ENCODE measurements around the gene RMND5B. TPM values are rescaled to one million over a fixed set of nuclear protein-coding genes. Genes with fewer than 3 reads are reported as not detected.

Gene RMND5B
- total and polyA plus RNA-seq, 10 of the 15 experiments (the other 5 are each of a cell fraction or from before 2014, with no cell fraction given), result 1.6 to 50.7 (median 30.9) TPM

- no peaks in the 10 kb centered on the region for H3K36me3 ChIP-seq (ENCODE audit: control insufficient read depth in 2 of 2, insufficient read depth in 2 of 2, low read length in 1 of 2)
- no peaks in the 10 kb centered on the region for H3K9me3 ChIP-seq (replicated peaks; ENCODE audit: control insufficient read depth, insufficient read depth, low read length)
- SMC1A ChIA-PET (ENCODE audit: uncharacterized antibody, unreplicated experiment), result interaction anchor here (0.8 kb wide), 1 partner anchor 90 kb away, joined by 4 read pairs; no protein-coding TSS in a partner anchor
- RAD21 ChIA-PET (ENCODE audit: unreplicated experiment), result interaction anchor here (0.8 kb wide), 1 partner anchor 88 kb away, joined by 3 read pairs; no protein-coding TSS in a partner anchor
- H3K4me2 ChIP-seq (ENCODE audit: control insufficient read depth, insufficient read depth), result no peak overlapping the region
- no TSS peak for BruUV-seq (replicated peaks)
- FAIRE-seq, result no peak
- in situ Hi-C loops (cut with MboI), result loop anchor here (10.0 kb wide), 1 partner anchor 561 kb away; the partner anchor contains the start of gene B4GALT7
- H3K4me1 ChIP-seq (ENCODE audit: control insufficient read depth, insufficient read depth, low read length), result no peaks in the 10 kb centered on the region
- no peak overlapping the region for H2AFZ ChIP-seq (ENCODE audit: control insufficient read depth, low read depth, low read length)
- POLR2A ChIA-PET, result no interaction called here
- no peak overlapping the region for H3K9ac ChIP-seq (ENCODE audit: control insufficient read depth, insufficient read depth, low read length)
- no peak for ATAC-seq
- WGBS (ENCODE audit: insufficient coverage, insufficient replicate concordance, low lambda C conversion rate, missing lambda C conversion rate), result 71% methylated on average over 37 of the region's 38 CpGs
- no peaks in the 10 kb centered on the region for H3K79me2 ChIP-seq (ENCODE audit: control insufficient read depth, insufficient read depth, low read length)
- CTCF ChIA-PET, result interaction anchor here (1.0 to 1.5 kb wide), 2 partner anchors 89 to 91 kb away, joined by 3 to 7 read pairs; no protein-coding TSS in a partner anchor
- no peaks in the 10 kb centered on the region for H3K27me3 ChIP-seq (replicated peaks in 1 of 2; ENCODE audit: control insufficient read depth in 2 of 2, insufficient read depth in 2 of 2, low read length in 1 of 2)
- no peak for DNase-seq (ENCODE audit: low read depth, low spot score)
- H3K27ac ChIP-seq (ENCODE audit: control insufficient read depth, insufficient read depth), result no peak overlapping the region
- no peak overlapping the region for H3K4me3 ChIP-seq
- intact Hi-C loops (cut with micrococcal nuclease; ENCODE audit: unreplicated experiment), result no loop called here
- TF ChIP-seq SRF (IDR thresholded peaks at IDR 0.05; ENCODE audit: low read depth in 2 of 2, low read length in 2 of 2) (no peak), ZBED1 (IDR thresholded peaks at IDR 0.05; ENCODE audit: borderline replicate concordance) (no peak)
- H4K20me1 ChIP-seq (ENCODE audit: control insufficient read depth, insufficient read depth), result no peaks in the 10 kb centered on the region
Measured at GRCh38 chr5:178165581-178165980, 34.8 kb downstream of the RMND5B start.

- 38% methylated on average over 2 of the region's 2 CpGs for WGBS (ENCODE audit: insufficient coverage, insufficient replicate concordance, low lambda C conversion rate, missing lambda C conversion rate)
- Histone ChIP-seq H3K4me1 (ENCODE audit: control insufficient read depth, insufficient read depth, low read length) (no peaks in the 10 kb centered on the region), H3K27me3 (replicated peaks in 1 of 2; ENCODE audit: control insufficient read depth in 2 of 2, insufficient read depth in 2 of 2, low read length in 1 of 2) (no peaks in the 10 kb centered on the region; a peak in 1 of 4 replicates), H3K9me3 (replicated peaks; ENCODE audit: control insufficient read depth, insufficient read depth, low read length) (no peaks in the 10 kb centered on the region), H3K79me2 (ENCODE audit: control insufficient read depth, insufficient read depth, low read length) (no peaks in the 10 kb centered on the region), H4K20me1 (ENCODE audit: control insufficient read depth, insufficient read depth) (no peaks in the 10 kb centered on the region), H3K36me3 (ENCODE audit: control insufficient read depth in 2 of 2, insufficient read depth in 2 of 2, low read length in 1 of 2) (no peaks in the 10 kb centered on the region), H3K27ac (ENCODE audit: control insufficient read depth, insufficient read depth) (no peak overlapping the region), H3K4me3 (no peak overlapping the region), H2AFZ (ENCODE audit: control insufficient read depth, low read depth, low read length) (no peak overlapping the region), H3K4me2 (ENCODE audit: control insufficient read depth, insufficient read depth) (no peak overlapping the region), H3K9ac (ENCODE audit: control insufficient read depth, insufficient read depth, low read length) (no peak overlapping the region)
- BruUV-seq (replicated peaks), result no TSS peak
- ChIA-PET SMC1A (ENCODE audit: uncharacterized antibody, unreplicated experiment) (no interaction called here), POLR2A (no interaction called here), RAD21 (ENCODE audit: unreplicated experiment) (no interaction called here), CTCF (no interaction called here)
- DNase-seq (ENCODE audit: low read depth, low spot score) (no peak), FAIRE-seq (no peak), ATAC-seq (no peak)
- intact Hi-C loops (cut with micrococcal nuclease; ENCODE audit: unreplicated experiment) (no loop called here), in situ Hi-C loops (cut with MboI) (no loop called here)
- no peak for TF ChIP-seq ZBTB33 (IDR thresholded peaks at IDR 0.05)
- no peak for TF ChIP-seq POU2F2 (IDR thresholded peaks at IDR 0.05; ENCODE audit: borderline replicate concordance, low read depth, low read length)
- TF ChIP-seq, protein P1, sequence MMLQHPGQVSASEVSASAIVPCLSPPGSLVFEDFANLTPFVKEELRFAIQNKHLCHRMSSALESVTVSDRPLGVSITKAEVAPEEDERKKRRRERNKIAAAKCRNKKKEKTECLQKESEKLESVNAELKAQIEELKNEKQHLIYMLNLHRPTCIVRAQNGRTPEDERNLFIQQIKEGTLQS (IDR thresholded peaks at IDR 0.05; ENCODE audit: borderline replicate concordance, extremely low read depth, low read depth, low read length), result no peak
- no peak for TF ChIP-seq GATAD2B (conservative IDR thresholded peaks at IDR 0.05; ENCODE audit: low read depth)
Measured at GRCh38 chr5:178170455-178170854, 39.6 kb downstream of the RMND5B start.

Data from GM12878 (cell line).